ENCODE measurements around the gene NOP53. TPM values are rescaled to one million over a fixed set of nuclear protein-coding genes. Genes with fewer than 3 reads are reported as not detected.

The NOP53 gene
- total and polyA plus RNA-seq, 2 donors (not counting 3 experiments of a cell fraction or from before 2014, with no cell fraction given) = 119 to 150 TPM

- Histone ChIP-seq H3K27me3 (ENCODE audit: control insufficient read depth in 2 of 2, insufficient read depth in 2 of 2, low read length in 2 of 2) (no peaks in the 10 kb centered on the region), H3K9ac (replicated peaks; ENCODE audit: extremely low read depth, insufficient read depth, low read length) (peak overlapping the region; percentile 93), H3K36me3 (ENCODE audit: control insufficient read depth in 2 of 2, extremely low read depth in 1 of 2, insufficient read depth in 2 of 2, low read length in 2 of 2) (peaks cover 3 to 21% of the 10 kb centered on the region in 2 experiments), H3K9me3 (replicated peaks; ENCODE audit: control insufficient read depth, insufficient read depth, low read length) (no peaks in the 10 kb centered on the region), H3K4me2 (ENCODE audit: insufficient read depth, low read length) (peak overlapping the region; percentile 96), H3K79me2 (ENCODE audit: control insufficient read depth, insufficient read depth, low read length) (peaks cover 30% of the 10 kb centered on the region), H3K9me1 (replicated peaks; ENCODE audit: control insufficient read depth, extremely low read depth, insufficient read depth, low read length) (no peaks in the 10 kb centered on the region), H3K4me1 (ENCODE audit: control insufficient read depth, extremely low read depth, insufficient read depth, low read length) (peaks cover 14% of the 10 kb centered on the region), H3K4me3 (replicated peaks in 1 of 3; ENCODE audit: insufficient read depth in 1 of 3, low read depth in 1 of 3, low read length in 3 of 3) (peak overlapping the region; percentile 85 to 93 (median 89)), H2AFZ (ENCODE audit: low read depth, low read length) (no peak overlapping the region), H4K20me1 (replicated peaks; ENCODE audit: control insufficient read depth, extremely low read depth, insufficient read depth, low read length) (no peaks in the 10 kb centered on the region), H3K27ac (ENCODE audit: insufficient read depth, low read depth, low read length) (no peak overlapping the region)
- dilution Hi-C loops (cut with MboI; ENCODE audit: extremely low pct_ligation_motif_present, low sequenced_read_pairs) (no loop called here), intact Hi-C loops (cut with micrococcal nuclease) (no loop called here)
- BruUV-seq (replicated peaks) = no TSS peak
- ChIA-PET POLR2A (no interaction called here), CTCF (interaction anchor here (1.1 to 1.4 kb wide), 3 partner anchors 10 to 67 kb away, joined by 5 to 7 read pairs (median 5); partner anchors contain the start of gene EHD2)
- DNase-seq (ENCODE audit: low read depth, low spot score) = no peak
- no peak for FAIRE-seq
- no peak for TF ChIP-seq JUN (IDR thresholded peaks at IDR 0.05; ENCODE audit: borderline replicate concordance, insufficient read depth, insufficient read length, low read depth)
- no peak for TF ChIP-seq MAX (IDR thresholded peaks at IDR 0.05; ENCODE audit: insufficient read depth, insufficient read length)
- TF ChIP-seq CTCF (IDR thresholded peaks at IDR 0.05; ENCODE audit: extremely low read depth in 1 of 2, insufficient read depth in 1 of 2, low read depth in 1 of 2, low read length in 2 of 2) = no peak
- TF ChIP-seq MYC (IDR thresholded peaks at IDR 0.05; ENCODE audit: low read depth, low read length) = no peak
- no peak for TF ChIP-seq EZH2 (IDR thresholded peaks at IDR 0.05; ENCODE audit: borderline replicate concordance, low read depth, low read length, severe bottlenecking)
- no peak for TF ChIP-seq FOS (IDR thresholded peaks at IDR 0.05; ENCODE audit: borderline replicate concordance, insufficient read depth, low read length)
- TF ChIP-seq POLR2A (IDR thresholded peaks at IDR 0.05; ENCODE audit: low read depth, low read length) = no peak
- no peak for TF ChIP-seq POLR2AphosphoS5 (IDR thresholded peaks at IDR 0.05; ENCODE audit: insufficient read depth, low read depth, low read length)
- no peak for TF ChIP-seq GATA2 (IDR thresholded peaks at IDR 0.05; ENCODE audit: insufficient read depth, insufficient read length, low read depth, low read length)
Observed at GRCh38 chr19:47779524-47780214, 34.3 kb downstream of the NOP53 start.

Measured in endothelial cell of umbilical vein (primary cell).